Esophagus mucosa (tissue), 1 donor: Measurements from ENCODE around the gene DRG1. TPM values are rescaled to one million over a fixed set of nuclear protein-coding genes. Genes with fewer than 3 reads are reported as not detected.
"Not testable (repeated sequence)": the region's sequence is repeated elsewhere in the genome, so short reads cannot be mapped to it uniquely, and the experiment has no call there.

Source experiments
- ATAC-seq: fragments of 200-7000 bp; cut with Tn5 transposase; one replicate; pipeline ENCODE4 v1.9.1; 2020
- total RNA-seq: library from RNA; stranded (reverse); gene quantifications from one replicate; pipeline ENCODE4 v1.2.4, GENCODE V29; 2023
- donor health status: DM: yes; HTN: yes; CAD: no.

Gene DRG1
- total RNA-seq, result 38.1 TPM

DNA sequence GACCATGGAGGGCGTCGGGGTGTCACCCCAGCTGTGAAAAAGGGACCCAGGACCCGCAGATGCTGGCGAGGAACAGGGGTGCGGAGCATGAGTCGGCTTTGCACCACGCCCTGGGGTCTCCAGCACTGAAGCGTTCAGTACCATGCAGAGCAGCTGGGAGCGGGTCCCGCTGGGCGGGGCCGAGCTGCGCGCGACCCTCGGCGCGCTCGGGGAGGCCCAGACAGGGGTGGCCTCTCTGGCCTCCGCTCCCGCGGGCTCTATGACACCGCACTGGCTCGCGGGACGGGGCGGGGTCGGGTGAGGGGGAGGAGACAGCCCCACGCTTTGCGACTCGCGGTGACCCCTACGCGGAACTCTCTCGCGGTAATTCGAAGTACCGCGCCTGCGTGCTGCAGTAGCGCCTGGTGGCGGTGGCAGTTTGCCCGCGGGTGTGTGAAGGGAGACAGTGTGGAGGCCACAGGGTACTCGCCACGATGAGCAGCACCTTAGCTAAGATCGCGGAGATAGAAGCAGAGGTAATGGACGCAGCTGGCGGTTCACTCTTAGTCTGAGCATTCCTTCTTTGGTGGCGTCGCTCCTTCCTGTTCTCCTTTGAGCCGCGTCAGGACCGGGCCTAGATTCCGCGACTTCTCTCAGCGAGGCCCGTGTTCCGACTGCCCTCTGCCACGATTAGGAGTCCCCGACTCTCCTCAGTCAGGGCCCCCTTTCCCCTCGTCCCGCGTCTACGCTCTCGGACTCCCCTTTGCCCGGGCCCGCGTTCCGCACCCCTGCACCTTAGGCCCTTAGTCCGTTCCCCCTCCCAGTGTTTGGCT, at the start of gene DRG1:
DRG1 (plus strand) TSS at position 394 of the 812 bp plus-strand sequence; CDS start at position 474, 80 bp downstream.
- ATAC-seq, result peak; percentile 99

- ATAC-seq, result no peak
Measured at GRCh38 chr22:31349960-31350359, 49.4 kb upstream of the DRG1 start.

- ATAC-seq, result no peak
Measured at GRCh38 chr22:31350410-31350863, 49.0 kb upstream of the DRG1 start.

DNA sequence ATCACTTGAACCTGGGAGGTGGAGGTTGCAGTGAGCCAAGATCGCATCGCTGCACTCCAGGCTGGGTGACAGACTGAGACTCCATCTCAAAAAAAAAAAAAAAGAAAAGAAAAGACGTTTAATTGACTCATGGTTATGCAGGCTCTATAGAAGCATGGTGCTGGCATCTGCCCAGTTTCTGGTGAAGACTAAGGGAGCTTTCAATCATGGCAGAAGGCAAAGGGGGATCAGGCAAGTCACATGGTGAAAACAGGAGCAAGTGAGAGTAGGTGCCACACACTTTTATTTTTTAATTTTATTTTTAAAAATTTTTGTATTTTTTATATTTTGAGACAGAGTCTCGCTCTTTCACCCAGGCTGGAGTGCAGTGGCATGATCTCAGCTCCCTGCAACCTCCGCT, 44.9 kb upstream of the DRG1 start:
- ATAC-seq, result no peak

GRCh38 chr22:31360029-31360428, 39.4 kb upstream of the DRG1 start:
- ATAC-seq, result no peak

DNA sequence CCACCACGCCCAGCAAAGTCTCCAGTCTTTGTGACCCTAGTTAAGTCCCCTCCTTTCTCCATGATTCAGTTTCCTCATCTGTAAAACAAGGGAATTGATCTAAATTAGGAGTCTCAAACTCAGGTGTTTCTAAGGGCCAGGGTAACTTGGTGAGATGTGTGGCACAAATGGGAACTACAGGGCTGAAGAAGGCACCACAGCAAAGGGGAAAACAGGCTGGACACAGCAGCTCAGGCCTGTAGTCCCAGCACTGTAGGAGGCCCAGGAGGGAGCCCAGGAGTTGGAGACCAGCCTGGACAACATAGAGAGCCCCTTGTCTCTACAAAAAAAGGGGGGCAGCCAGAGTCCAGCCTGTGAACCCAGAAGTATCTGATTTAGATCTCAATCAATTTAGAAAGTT, 37.7 kb upstream of the DRG1 start:
- no peak for ATAC-seq

- no peak for ATAC-seq
Measured at GRCh38 chr22:31363885-31364465, 35.4 kb upstream of the DRG1 start.

- ATAC-seq, result no peak
Measured at GRCh38 chr22:31367426-31367825, 32.0 kb upstream of the DRG1 start.

GRCh38 chr22:31377612-31378011, 21.8 kb upstream of the DRG1 start:
- no peak for ATAC-seq

DNA sequence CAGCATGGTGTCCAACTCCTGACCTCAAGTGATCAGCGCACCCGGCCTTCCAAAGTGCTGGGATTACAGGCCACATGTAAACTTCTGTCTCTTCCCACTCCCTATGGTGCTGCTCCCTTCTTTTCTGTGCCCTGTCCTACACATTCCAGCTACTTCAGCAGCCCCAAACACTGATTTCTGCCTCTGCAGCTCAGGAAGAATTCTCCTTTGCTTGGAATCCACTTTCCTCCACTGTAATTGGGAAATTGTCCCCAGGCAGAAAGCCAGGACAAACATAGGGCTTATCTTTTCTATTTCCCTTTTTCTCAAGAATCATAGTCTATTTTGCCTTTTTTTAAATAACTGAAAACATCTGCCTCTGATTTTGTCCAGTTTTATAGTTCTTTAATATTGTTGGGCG, 21.3 kb upstream of the DRG1 start:
- no peak for ATAC-seq

GRCh38 chr22:31378651-31379050, 20.8 kb upstream of the DRG1 start:
- not testable (repeated sequence) for ATAC-seq

DNA sequence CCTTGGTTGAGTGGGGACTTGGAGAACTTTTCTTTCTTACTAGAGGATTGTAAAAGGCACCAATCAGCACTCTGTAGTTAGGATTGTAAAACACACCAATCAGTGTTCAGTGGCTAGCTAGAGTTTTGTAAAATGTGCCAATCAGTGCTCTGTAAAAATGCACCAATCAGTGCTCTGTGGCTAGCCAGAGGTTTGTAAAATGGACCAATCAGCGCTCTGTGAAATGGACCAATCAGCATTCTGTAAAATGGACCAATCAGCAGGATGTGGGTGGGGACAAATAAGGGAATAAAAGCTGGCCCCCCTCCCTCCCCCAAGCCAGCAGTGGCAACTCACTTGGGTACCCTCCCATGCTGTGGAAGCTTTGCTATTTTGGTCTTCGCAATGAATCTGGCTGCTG, 5.5 kb upstream of the DRG1 start:
- ATAC-seq, result no peak

DNA sequence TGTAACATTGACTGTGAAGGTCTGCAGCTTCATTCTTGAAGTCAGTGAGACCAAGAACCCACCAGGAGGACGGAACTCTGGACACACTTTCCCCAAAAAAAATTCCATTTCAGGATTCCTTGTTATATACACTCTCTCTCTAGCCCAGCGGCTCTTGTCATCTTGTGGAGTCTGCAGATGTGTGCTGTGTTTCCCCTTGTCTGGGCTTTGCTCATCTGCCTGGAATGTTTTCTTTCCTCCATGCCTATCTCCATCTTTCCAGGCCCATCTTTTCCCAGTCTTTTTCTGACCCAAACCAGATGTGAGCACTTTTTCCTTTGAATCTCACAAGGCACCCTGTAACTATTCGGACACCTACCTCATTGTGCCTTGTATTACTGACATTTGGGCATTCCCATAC, 5.1 kb upstream of the DRG1 start:
- ATAC-seq, result no peak

DNA sequence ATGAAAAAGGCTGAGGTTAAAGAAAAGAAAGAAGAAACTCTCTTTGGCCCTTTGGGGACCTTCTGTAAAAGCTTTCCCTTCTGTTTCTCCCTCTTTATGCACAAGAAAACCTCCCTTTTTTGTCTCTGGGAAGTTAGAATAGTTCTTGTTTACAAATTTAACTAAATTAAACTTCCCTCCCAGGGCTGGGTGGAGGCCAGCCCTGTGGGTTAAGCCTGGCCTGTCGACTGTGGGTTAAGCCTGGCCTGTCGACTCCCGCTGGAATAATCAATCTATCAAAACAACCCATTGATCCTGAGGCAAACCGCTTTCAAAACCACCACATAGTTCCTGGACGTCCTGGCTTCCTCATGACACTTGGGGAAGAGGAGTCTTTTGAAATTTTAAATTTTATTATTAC, 1.2 kb upstream of the DRG1 start:
- ATAC-seq, result no peak

DNA sequence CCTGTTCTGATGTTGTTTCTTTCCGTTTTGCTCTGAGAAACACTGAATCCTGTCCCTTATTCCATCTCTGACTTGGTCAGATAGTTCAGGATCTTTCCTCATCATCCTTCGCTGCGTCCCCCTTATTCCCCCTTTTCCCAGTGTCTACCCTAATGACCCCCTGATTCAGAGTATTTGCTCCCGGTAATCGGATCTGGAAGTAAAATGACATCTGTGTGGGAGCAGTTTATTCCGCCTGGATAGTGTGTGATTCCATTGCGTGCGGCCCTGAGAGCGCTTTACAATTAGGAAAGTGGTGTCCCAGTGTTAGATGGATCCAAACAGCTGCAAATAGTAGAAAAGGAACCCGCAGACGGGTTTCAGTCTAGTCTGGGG, 606 bp downstream of the DRG1 start:
- no peak for ATAC-seq

- not testable (repeated sequence) for ATAC-seq
Measured at GRCh38 chr22:31402350-31402749, 2.9 kb downstream of the DRG1 start.

DNA sequence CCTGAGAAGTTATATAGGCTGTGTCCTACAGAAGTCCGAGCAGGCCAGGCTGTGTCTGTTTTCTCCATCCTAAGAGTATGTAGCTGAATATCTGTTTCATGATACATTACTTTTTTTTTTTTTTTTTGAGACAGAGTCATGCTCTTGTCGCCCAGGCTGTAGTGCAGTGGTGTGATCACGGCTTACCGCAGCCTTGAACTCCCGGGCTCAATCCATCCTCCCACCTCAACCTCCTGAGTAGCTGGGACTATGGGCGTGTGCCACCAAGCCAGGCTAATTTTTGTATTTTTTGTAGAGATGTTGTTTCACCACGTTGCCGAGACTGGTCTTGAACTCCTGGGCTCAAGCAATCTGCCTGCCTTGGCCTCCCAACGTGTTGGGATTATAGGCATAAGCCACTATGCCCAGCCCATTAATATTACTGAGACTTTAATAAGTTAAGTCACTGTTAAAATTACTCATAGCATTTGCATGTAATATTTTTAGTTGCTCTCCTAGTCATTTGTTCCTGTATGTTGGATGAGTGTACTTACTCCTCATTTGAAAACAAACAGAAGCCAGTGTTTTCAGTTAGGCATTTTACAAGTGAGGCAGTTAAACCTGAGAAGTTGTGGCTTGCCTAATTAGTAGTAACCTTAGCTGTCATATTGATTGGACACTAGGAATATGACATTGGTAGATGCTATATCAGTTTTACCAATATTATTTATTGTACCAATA, 26.1 kb downstream of the DRG1 start:
- ATAC-seq, result peak; percentile 31

- ATAC-seq, result no peak
Measured at GRCh38 chr22:31431950-31432349, 32.5 kb downstream of the DRG1 start.

DNA sequence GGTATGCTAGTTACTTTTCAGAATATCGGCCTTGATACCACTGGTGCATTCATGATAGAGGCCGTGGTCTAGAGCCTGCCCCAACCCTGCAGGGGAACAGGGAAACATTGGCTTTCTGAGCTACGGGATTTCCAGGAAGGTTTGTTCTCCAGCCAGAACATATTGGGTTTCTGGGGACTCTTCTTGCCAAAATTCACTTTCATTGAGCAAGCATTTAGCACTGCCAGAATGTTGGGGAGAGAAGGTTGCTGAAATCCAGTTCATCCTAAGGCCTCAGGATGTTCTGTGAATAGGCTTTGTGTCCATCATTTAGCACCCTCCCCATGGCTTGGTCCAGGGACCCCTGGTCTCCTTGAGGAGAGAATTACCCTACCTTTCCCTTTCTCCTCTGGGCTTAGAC, 36.7 kb downstream of the DRG1 start:
- ATAC-seq, result no peak

GRCh38 chr22:31439808-31440207, 40.4 kb downstream of the DRG1 start:
- ATAC-seq, result no peak

GRCh38 chr22:31440681-31441080, 41.3 kb downstream of the DRG1 start:
- no peak for ATAC-seq

DNA sequence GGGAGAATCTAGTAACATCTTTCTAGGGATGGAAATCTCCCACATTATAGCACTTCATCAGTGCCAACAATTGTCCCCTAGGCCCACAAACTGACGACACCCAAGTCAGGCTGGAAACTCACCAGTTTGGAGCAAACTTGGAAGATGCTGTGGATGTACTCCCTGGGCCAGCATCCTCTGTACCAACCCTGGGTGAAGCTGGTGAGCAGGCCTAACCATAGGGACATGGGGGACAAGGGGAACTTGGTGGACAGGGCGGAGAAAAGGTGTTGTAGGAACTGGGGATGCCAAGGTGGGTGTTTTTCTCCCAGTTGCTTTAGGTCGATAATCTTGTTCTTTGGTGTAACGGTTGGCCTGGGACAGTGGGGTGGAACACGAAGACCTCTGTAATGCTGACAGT, 42.2 kb downstream of the DRG1 start:
- no peak for ATAC-seq

- ATAC-seq, result no peak
Measured at GRCh38 chr22:31442768-31443489, 43.5 kb downstream of the DRG1 start.
